ENCODE measurements around the gene LCOR. TPM values are rescaled to one million over a fixed set of nuclear protein-coding genes. Genes with fewer than 3 reads are reported as not detected.

Gene LCOR
- total and polyA plus RNA-seq, 9 of the 15 experiments (the other 6 are each of a cell fraction or from before 2014, with no cell fraction given): 3.6 to 25.2 (median 14.4) TPM

- TF ChIP-seq SAP30 (IDR thresholded peaks at IDR 0.05; ENCODE audit: borderline replicate concordance, insufficient read depth, low read depth, low read length, poor library complexity, severe bottlenecking) (no peak), ARID3B (CRISPR knock-in tag; IDR thresholded peaks at IDR 0.05; ENCODE audit: borderline replicate concordance) (no peak), ZBTB9 (CRISPR knock-in tag; IDR thresholded peaks at IDR 0.05) (no peak), MNT (conservative IDR thresholded peaks at IDR 0.05) (0 out of 4 replicates have a peak, but pooled peaks of 1 of the 2 experiments have one; percentile 21), ZBTB33 (CRISPR knock-in tag; IDR thresholded peaks at IDR 0.05) (no peak), FOXK1 (CRISPR knock-in tag; IDR thresholded peaks at IDR 0.05; ENCODE audit: borderline replicate concordance) (no peak), POLR2AphosphoS5 (IDR thresholded peaks at IDR 0.05; ENCODE audit: control insufficient read depth, insufficient read depth, low read depth, low read length) (peak; percentile 87), ZFP1 (CRISPR knock-in tag; IDR thresholded peaks at IDR 0.05) (no peak), ESRRA (IDR thresholded peaks at IDR 0.05; ENCODE audit: borderline replicate concordance, low read depth) (peak; percentile 47; the same call in 1 of the 2 replicates), ETS2 (tag; IDR thresholded peaks at IDR 0.05; ENCODE audit: borderline replicate concordance, poor library complexity, severe bottlenecking) (no peak), ZNF592 (IDR thresholded peaks at IDR 0.05) (0 out of 2 replicates have a peak, but pooled peaks have one; percentile 8)
Observed at GRCh38 chr10:96831200-96831866, 765 bp upstream of the LCOR start (continued).
